Measurements from ENCODE around the gene ST7. TPM values are rescaled to one million over a fixed set of nuclear protein-coding genes. Genes with fewer than 3 reads are reported as not detected.
A peak's percentile ranks its signal among the peaks of the same experiment; 100 is the strongest.

ST7 gene
- 76.8 and 104 TPM in 2 replicates for polyA plus RNA-seq
- polyA minus RNA-seq = 187 and 312 TPM in 2 replicates

- H3K36me3 ChIP-seq (ENCODE audit: insufficient read depth, low read length) = no peaks in the 10 kb centered on the region
- peak within 1 kb of the TSS; percentile 47 for H2AFZ ChIP-seq (ENCODE audit: low read depth, low read length)
- peak within 1 kb of the TSS; percentile 71 for H3K4me2 ChIP-seq (ENCODE audit: low read length)
- no peaks in the 10 kb centered on the region for H3K9me3 ChIP-seq (ENCODE audit: low read length)
- peaks cover 10% of the 10 kb centered on the region for H3F3A ChIP-seq (ENCODE audit: insufficient read depth, low read length, poor library complexity, severe bottlenecking)
- peak within 1 kb of the TSS; percentile 70 for H3K4me3 ChIP-seq (ENCODE audit: low read length)
- H3K79me2 ChIP-seq (replicated peaks; ENCODE audit: insufficient read depth, low read length) = no peaks in the 10 kb centered on the region
- H3K9ac ChIP-seq (ENCODE audit: low read length) = peak within 1 kb of the TSS; percentile 62
- H3K27me3 ChIP-seq (ENCODE audit: insufficient read depth, low read depth, low read length) = no peaks in the 10 kb centered on the region
- TF ChIP-seq MXI1 (conservative IDR thresholded peaks at IDR 0.05; ENCODE audit: poor library complexity, severe bottlenecking) (peak; percentile 57), CTCF (IDR thresholded peaks at IDR 0.05; ENCODE audit: poor library complexity, severe bottlenecking) (no peak), REST (IDR thresholded peaks at IDR 0.05; ENCODE audit: borderline replicate concordance) (no peak), TAF1 (IDR thresholded peaks at IDR 0.05; ENCODE audit: low read depth) (no peak)
- H3K27ac ChIP-seq (ENCODE audit: low read length) = no peak within 1 kb of the TSS
- no peaks in the 10 kb centered on the region for H4K20me1 ChIP-seq (ENCODE audit: insufficient read depth)
- no peaks in the 10 kb centered on the region for H3K9me2 ChIP-seq (ENCODE audit: insufficient read depth, low read length)
Observed at GRCh38 chr7:116953372-116953905, at the start of gene ST7. Gene ST7 (plus strand): TSS chr7:116953501. CDS start chr7:116953541, 40 bp downstream.

GRCh38 chr7:116906391-116906790, 46.9 kb upstream of the ST7 start:
- no peaks in the 10 kb centered on the region for H4K20me1 ChIP-seq (ENCODE audit: insufficient read depth)
- H3K9ac ChIP-seq (ENCODE audit: low read length) = no peak overlapping the region
- no peaks in the 10 kb centered on the region for H3K9me3 ChIP-seq (ENCODE audit: low read length)
- no peak overlapping the region for H3K4me3 ChIP-seq (ENCODE audit: low read length)
- TF ChIP-seq SMC3 (conservative IDR thresholded peaks at IDR 0.05; ENCODE audit: poor library complexity) (no peak), POLR2AphosphoS5 (IDR thresholded peaks at IDR 0.05) (no peak), TAF1 (IDR thresholded peaks at IDR 0.05; ENCODE audit: low read depth) (no peak), EP300 (conservative IDR thresholded peaks at IDR 0.05; ENCODE audit: poor library complexity, severe bottlenecking) (no peak)
- H3K9me2 ChIP-seq (ENCODE audit: insufficient read depth, low read length) = no peaks in the 10 kb centered on the region
- H3K27ac ChIP-seq (ENCODE audit: low read length) = no peak overlapping the region
- no peaks in the 10 kb centered on the region for H3K27me3 ChIP-seq (ENCODE audit: insufficient read depth, low read depth, low read length)
- peaks cover 6% of the 10 kb centered on the region for H3F3A ChIP-seq (ENCODE audit: insufficient read depth, low read length, poor library complexity, severe bottlenecking)
- no peak overlapping the region for H3K4me2 ChIP-seq (ENCODE audit: low read length)
- no peak overlapping the region for H2AFZ ChIP-seq (ENCODE audit: low read depth, low read length)
- H3K79me2 ChIP-seq (replicated peaks; ENCODE audit: insufficient read depth, low read length) = peaks cover 7% of the 10 kb centered on the region
- H3K36me3 ChIP-seq (ENCODE audit: insufficient read depth, low read length) = peaks cover 2% of the 10 kb centered on the region

- Histone ChIP-seq H3K9ac (ENCODE audit: low read length) (no peak overlapping the region), H3K27ac (ENCODE audit: low read length) (no peak overlapping the region), H2AFZ (ENCODE audit: low read depth, low read length) (no peak overlapping the region), H3F3A (ENCODE audit: insufficient read depth, low read length, poor library complexity, severe bottlenecking) (peaks cover 3% of the 10 kb centered on the region), H3K36me3 (ENCODE audit: insufficient read depth, low read length) (peaks cover 12% of the 10 kb centered on the region), H3K27me3 (ENCODE audit: insufficient read depth, low read depth, low read length) (no peaks in the 10 kb centered on the region), H4K20me1 (ENCODE audit: insufficient read depth) (no peaks in the 10 kb centered on the region), H3K4me3 (ENCODE audit: low read length) (no peak overlapping the region), H3K9me3 (ENCODE audit: low read length) (peaks cover 6% of the 10 kb centered on the region), H3K4me2 (ENCODE audit: low read length) (no peak overlapping the region), H3K9me2 (ENCODE audit: insufficient read depth, low read length) (no peaks in the 10 kb centered on the region), H3K79me2 (replicated peaks; ENCODE audit: insufficient read depth, low read length) (peaks cover 8% of the 10 kb centered on the region)
- TF ChIP-seq TAF1 (IDR thresholded peaks at IDR 0.05; ENCODE audit: low read depth) = no peak
- no peak for TF ChIP-seq CTCF (IDR thresholded peaks at IDR 0.05; ENCODE audit: poor library complexity, severe bottlenecking)
- no peak for TF ChIP-seq SMC3 (conservative IDR thresholded peaks at IDR 0.05; ENCODE audit: poor library complexity)
- TF ChIP-seq POLR2AphosphoS5 (IDR thresholded peaks at IDR 0.05) = no peak
- TF ChIP-seq EP300 (conservative IDR thresholded peaks at IDR 0.05; ENCODE audit: poor library complexity, severe bottlenecking) = no peak
- TF ChIP-seq REST (IDR thresholded peaks at IDR 0.05; ENCODE audit: borderline replicate concordance) = no peak
- no peak for TF ChIP-seq RAD21 (conservative IDR thresholded peaks at IDR 0.05)
- TF ChIP-seq MXI1 (conservative IDR thresholded peaks at IDR 0.05; ENCODE audit: poor library complexity, severe bottlenecking) = no peak
- no peak for TF ChIP-seq EZH2 (IDR thresholded peaks at IDR 0.05; ENCODE audit: borderline replicate concordance, insufficient read depth, low read length, poor library complexity, severe bottlenecking)
Observed at GRCh38 chr7:116910383-116910782, 42.9 kb upstream of the ST7 start.
